ENCODE data around the gene LRRC70. TPM values are rescaled to one million over a fixed set of nuclear protein-coding genes. Genes with fewer than 3 reads are reported as not detected.

Gene LRRC70
- total RNA-seq, 1 experiment from 2014 or later, result 0.51 TPM

DNA sequence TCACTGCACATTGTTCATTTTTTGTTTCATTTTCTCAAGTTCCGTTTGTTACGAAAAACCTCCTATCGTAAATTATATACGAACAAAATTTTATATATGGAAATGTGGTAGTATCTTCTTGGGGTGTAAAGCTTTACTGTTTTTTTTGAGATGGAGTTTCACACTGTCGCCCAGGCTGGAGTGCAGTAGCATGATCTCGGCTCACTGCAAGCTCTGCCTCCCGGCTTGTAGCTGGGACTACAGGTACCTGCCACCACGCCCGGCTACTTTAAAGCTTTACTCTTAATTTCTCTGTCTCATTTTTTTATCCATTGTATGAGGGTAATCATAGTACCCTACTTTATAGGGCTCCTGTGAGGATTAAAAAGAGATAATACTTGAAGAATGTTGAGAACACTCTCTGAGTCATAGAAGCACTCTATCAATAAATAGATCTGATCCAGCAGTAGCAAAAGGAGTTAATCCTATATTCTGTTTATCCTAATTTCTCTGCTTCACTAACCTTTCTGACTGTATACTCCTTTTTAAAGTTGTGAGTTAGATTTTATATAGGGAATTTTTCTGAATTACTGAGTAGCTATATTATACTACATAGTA, 5.6 kb upstream of the LRRC70 start:
- in situ Hi-C loops (cut with HindIII; ENCODE audit: low sequenced_read_pairs), result no loop called here
- DNase-seq (ENCODE audit: low spot score), result no peak

DNA sequence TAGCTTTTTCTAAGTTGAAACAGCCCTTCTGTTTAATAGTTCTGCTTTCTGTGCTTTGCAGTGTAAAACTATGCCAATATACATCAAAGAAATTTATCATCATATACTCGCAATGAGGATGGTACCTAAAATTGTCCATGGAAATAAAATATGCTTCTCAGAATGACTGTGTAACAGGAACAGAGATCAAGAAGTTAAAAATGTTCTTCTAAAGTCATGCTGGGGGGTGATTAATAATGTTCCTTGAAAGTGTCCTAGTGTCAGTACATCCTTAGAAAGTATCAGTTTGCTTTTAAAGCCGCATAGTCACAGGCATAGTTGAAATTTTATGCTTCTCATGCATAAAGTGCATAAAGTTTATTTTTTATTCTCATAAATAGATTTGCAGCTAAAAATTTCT, 4.0 kb upstream of the LRRC70 start:
- DNase-seq (ENCODE audit: low spot score), result no peak
- in situ Hi-C loops (cut with HindIII; ENCODE audit: low sequenced_read_pairs), result no loop called here

DNA sequence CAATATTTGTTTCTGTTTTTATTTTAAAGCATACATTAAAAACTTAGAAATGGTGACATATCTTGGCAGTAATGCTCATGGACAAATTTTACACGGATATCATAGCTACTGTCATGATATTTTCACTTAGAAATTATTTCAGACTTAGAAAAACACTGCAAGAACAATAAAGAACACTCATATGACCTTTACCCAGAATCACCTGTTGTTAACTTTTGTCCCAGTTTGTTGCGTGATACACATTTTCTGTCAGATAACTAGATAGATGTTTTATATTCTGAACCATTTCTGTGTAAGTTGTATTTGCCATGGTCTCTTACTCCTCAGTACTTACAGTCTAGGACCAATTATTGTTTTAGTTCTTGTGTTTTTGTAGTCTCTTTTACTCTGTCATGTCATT, 3.6 kb upstream of the LRRC70 start:
- in situ Hi-C loops (cut with HindIII; ENCODE audit: low sequenced_read_pairs), result no loop called here
- no peak for DNase-seq (ENCODE audit: low spot score)

DNA sequence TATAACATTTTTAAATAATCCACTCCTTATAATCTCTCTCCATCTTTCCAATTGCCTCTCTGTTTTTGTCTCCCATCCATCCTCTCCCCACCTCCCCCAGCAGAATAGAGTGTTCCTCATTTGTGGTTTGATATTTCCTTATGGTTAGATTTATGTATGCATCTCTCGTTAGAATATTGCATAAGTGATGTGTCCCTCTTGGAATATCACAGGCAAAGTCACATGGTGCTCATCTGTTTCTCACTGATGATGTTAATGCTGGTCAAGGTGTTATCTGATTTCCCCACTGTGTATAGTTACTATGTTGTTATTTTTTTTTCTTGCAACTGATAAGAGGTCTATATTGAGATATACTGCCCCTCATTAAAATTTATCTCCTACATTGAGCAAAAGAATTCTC, 3.1 kb upstream of the LRRC70 start:
- no peak for DNase-seq (ENCODE audit: low spot score)
- in situ Hi-C loops (cut with HindIII; ENCODE audit: low sequenced_read_pairs), result no loop called here

DNA sequence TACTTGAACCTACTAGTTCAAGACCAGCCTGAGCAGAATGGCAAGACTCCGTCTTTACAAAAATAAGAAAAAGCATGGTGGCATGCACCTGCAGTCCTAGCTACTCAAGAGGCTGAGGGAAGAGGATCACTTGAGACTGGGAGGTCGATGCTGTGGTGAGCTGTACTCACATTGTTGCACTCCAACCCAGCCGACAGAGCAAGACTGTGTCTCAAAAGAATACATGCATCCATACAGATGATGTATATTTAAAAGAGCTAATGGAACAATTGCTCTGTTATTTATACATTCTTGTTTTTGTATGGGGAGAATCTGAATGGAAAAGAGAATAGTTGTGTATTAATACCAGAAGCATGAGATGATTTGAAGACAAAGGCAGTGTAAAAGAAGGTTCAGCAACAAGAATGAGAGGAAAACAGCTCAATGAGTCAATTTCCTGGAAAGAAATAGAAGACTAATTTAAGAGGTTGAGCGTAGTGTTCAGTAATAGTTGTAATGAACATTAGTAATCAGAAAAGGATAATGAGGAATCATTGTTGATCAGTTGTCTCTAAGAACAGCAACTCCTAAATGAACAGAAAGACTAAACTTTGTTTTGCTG, 1.9 kb upstream of the LRRC70 start:
- in situ Hi-C loops (cut with HindIII; ENCODE audit: low sequenced_read_pairs), result no loop called here
- no peak for DNase-seq (ENCODE audit: low spot score)

DNA sequence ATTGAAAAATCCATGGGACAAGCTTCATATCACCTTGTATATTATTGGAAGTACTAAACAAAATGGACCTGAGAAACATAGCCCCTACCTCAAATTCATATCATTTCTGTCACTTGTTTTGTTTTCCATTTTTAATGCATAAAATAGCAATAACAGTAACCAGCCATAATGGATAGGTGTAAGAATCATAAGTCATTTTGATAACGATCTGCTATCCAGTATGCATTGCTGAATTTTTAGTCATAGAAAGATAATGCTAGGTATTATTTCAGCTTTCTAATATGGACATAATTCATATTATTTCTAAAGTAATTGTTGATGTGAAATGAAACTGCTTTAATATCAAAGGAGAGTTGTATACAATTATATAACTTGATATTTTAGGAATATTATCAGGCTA, 1.1 kb upstream of the LRRC70 start:
- in situ Hi-C loops (cut with HindIII; ENCODE audit: low sequenced_read_pairs), result no loop called here
- DNase-seq (ENCODE audit: low spot score), result no peak

DNA sequence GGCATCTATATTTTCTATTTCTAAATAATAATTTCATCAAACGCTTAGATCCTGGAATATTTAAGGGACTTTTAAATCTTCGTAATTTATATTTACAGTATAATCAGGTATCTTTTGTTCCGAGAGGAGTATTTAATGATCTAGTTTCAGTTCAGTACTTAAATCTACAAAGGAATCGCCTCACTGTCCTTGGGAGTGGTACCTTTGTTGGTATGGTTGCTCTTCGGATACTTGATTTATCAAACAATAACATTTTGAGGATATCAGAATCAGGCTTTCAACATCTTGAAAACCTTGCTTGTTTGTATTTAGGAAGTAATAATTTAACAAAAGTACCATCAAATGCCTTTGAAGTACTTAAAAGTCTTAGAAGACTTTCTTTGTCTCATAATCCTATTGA, 1.1 kb downstream of the LRRC70 start:
- in situ Hi-C loops (cut with HindIII; ENCODE audit: low sequenced_read_pairs), result no loop called here
- no peak for DNase-seq (ENCODE audit: low spot score)

DNA sequence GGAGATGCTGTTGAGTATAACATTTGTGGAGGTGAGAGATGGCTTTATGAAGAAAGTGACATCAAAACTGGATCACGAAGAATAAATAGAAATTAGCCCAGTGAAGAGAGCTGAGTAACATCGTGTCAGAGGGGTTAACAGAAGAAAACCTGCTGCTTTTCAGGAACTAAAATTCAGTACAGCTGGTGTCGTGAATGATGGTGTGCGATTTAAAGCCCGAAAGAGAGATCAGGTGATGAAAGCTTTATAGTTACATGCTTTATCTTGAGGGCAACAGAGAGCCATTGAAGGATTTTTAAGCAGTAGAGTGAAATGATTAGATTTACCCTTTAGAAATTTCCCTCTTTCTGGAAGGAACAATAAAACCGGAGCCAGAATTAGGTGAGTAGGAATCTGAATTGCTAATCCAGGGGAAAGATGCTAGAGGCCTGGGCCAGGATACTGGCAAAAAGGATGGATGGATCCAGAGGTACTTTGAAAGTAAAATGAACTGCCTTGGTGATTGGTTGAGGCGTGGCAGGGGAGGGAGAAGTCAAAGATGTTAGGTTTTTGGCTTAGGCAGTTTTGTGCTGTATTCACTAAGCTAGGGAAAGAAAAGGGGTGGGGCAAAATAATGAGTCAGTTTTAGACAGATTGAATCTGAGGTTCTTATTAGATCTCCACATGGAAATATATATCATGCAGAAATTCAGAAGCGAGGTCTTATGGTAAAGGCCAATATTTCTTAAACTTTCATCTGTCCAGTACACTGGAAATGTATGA, 3.4 kb downstream of the LRRC70 start:
- DNase-seq (ENCODE audit: low spot score), result no peak
- in situ Hi-C loops (cut with HindIII; ENCODE audit: low sequenced_read_pairs), result no loop called here

DNA sequence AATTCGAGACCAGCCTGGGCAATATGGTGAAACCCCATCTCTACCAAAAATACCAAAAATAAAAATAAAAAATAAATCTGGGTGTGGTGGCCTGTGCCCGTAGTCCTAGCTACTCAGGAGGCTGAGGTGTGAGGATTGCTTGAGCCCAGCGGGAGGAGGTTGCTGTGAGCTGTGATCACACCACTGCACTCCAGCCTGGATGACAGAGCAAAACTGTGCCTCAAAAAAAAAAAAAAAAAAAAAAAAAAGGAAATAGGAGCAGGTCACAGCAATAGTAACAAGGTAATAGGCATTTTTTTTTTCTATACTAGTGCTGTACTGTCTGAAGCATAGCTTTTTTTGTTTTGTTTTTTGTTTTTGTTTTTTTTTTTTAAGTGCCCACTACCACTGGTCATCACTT, 5.8 kb downstream of the LRRC70 start:
- in situ Hi-C loops (cut with HindIII; ENCODE audit: low sequenced_read_pairs), result no loop called here

DNA sequence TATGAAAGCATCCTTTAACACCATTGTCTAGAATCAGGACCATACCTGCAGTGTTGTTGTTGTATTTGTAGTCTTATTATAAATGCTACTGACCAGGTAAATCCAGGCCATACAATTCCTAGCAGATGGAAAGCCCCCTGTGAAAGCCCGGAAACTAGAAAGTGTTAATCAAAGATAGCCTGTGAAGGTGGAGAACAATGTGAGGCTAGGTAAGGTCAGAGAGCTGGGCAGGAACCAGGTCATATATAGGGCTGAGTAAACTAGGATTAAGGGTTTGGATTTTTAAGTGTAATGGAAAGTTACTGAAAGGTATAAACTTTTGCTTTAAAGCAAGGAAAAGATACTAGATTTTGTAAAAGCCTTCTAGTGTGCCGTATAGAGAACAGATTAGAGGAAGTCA, 6.7 kb downstream of the LRRC70 start:
- in situ Hi-C loops (cut with HindIII; ENCODE audit: low sequenced_read_pairs), result no loop called here

More for the DNA sequence above, 5.8 kb downstream of the LRRC70 start:
- no peak for DNase-seq (ENCODE audit: low spot score)

DNA sequence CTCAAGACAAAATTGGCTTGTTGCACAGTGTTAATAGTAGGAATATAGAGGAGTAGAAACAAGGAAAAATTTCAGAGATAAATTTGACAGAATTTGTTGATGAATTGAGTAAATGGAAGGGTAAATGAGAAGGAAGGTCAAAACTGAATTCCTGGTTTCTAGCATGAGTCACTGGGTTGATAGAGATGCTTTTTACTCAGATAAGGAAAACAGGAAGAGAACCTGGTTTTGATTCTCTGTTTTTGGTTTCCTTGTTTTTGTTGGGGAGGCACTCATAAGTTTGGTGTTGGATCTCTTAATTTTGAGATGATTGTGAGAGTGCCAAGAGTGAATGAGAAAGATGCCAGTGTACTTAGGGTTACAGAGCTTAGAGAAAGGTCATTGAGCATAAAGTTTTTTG, 7.1 kb downstream of the LRRC70 start:
- no peak for DNase-seq (ENCODE audit: low spot score)
- in situ Hi-C loops (cut with HindIII; ENCODE audit: low sequenced_read_pairs), result no loop called here

More for the DNA sequence above, 6.7 kb downstream of the LRRC70 start:
- DNase-seq (ENCODE audit: low spot score), result no peak

DNA sequence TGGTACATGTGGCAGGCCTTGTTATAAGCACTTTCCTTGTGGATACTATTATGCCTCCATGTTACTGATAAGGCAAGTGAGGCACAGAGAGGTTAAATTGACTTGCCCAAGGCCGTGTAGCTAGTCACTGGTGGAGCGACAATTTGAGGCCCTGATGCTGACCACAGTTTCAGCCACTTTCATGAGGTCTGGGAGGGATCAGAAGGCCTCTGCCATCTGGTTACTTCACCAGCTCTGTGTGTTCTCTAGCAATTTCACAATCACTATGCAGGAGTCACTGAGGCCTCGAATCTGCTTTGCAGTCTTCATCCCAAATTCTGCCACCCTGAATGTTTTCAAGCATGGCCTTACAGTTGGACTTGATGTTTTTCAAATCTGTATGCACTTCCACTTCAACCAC, 9.1 kb downstream of the LRRC70 start:
- in situ Hi-C loops (cut with HindIII; ENCODE audit: low sequenced_read_pairs), result no loop called here
- DNase-seq (ENCODE audit: low spot score), result no peak

DNA sequence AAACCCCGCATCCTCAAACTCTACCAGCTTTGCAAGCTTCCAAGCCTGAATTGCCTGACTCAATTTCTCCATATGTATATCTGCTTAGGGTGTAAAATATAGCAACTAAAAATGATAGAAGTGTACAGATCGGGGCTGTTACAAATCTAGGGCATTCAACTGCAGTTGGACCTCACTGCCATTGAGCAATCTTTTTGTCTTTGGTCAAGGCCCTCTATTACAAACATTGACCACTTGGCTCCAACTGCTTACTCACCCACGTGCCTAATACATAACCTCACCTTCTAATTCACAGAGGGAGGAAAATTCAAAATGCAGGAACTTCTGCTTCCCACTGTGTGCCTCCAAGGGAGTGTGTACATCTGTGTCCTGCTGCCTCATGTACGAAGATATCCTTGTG, 10.0 kb downstream of the LRRC70 start:
- no peak for DNase-seq (ENCODE audit: low spot score)
- in situ Hi-C loops (cut with HindIII; ENCODE audit: low sequenced_read_pairs), result no loop called here

DNA sequence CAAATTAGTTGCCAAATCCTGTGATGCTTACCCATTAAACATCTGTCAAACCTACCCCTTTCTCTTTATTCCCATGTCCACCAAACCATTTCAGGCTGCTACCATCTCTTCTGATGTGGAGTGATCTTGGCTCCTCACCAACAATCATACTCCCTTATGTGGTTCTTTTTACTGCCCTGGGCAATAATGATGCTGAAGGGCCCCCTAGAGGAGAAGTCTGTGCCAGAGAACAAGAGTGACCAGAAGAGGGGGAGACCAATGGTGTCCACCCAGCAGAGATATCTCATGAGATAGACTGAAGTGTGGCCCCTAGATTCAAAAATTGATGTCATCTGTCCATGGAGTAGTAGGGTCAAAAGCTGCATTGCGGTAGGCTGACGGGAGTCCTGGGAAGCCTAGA, 10.9 kb downstream of the LRRC70 start:
- in situ Hi-C loops (cut with HindIII; ENCODE audit: low sequenced_read_pairs), result no loop called here
- no peak for DNase-seq (ENCODE audit: low spot score)

DNA sequence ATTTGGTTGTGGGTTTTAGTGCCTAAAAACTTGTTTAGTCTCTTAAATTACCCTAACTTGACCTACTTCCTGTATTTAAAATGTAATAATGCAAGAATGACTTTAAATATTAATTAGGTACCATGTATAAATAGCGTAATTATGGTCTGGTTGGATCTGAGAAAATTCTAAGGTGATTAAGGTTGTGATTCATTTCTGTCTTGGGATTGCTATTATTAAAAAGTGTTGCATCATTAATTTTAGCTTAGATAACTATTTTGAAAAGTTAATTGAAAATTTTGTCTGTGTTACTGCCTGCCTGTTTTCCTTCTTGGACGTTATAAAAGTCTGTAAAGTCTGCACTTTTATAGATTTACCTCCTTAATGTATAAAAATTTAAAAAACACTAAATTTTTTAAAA, 11.8 kb downstream of the LRRC70 start:
- in situ Hi-C loops (cut with HindIII; ENCODE audit: low sequenced_read_pairs), result no loop called here

DNA sequence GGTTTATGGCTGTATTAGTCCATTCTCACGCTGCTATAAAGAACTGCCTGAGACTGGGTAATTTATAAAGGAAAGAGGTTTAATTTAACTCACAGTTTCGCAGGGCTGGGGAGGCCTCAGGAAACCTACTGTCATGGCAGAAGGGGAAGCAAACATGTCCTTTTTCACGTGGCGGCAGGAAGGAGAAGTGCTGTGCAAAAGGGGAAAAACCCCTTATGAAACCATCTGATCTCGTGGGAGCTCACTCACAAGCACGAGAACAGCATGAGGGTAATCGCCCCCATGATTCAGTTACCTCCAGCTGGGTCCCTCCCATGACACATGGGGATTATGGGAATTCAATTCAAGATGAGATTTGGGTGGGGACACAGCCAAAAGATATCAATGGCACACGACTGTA, 13.9 kb downstream of the LRRC70 start:
- in situ Hi-C loops (cut with HindIII; ENCODE audit: low sequenced_read_pairs), result no loop called here
- no peak for DNase-seq (ENCODE audit: low spot score)

More for the DNA sequence above, 11.8 kb downstream of the LRRC70 start:
- no peak for DNase-seq (ENCODE audit: low spot score)

DNA sequence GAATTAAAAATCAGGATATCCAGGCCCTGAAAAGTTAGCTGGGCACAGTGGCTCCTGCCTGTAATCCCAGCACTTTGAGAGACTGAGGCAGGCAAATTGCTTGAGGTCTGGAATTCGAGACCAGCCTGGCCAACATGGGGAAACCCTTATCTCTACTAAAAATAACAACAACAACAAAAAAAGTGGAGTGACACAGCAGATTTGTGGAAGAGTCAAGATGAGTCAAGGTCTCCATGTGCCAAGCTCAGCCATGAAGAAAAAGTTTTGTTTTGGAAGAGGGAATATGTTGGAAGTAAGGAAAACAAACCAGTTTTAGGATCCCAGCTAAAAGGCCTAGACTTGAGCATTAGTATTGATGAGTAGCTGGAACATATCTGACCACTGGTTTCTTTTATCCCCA, 14.7 kb downstream of the LRRC70 start:
- no peak for DNase-seq (ENCODE audit: low spot score)
- in situ Hi-C loops (cut with HindIII; ENCODE audit: low sequenced_read_pairs), result no loop called here

DNA sequence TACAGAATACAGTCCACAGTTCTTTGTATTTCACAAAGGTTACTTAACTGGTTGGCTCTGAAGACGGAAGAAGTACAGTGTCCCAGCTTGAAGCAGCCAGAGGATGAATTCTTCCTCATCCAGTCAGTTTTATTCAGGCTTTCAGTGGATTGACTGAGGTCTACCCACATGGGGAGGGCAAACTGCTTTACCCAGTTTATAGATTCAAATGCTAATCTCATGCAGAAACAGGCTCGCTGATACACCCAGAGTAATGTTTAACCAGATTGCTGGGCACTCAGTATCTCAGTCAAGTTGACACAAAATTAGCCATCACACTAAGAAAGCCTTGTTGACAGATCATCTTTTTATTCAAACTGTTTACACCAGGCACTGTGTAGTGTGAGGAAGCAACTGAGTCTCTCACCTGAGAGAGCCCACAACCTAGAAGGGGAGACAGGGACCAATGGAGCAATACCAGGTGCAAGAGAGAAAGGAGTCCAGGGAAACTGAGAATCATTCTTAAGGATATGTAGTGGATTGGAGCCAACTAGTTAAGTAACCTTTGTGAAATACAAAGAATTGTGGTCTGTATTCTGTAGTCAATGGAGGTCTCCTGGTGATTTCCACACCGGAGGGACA, 15.9 kb downstream of the LRRC70 start:
- DNase-seq (ENCODE audit: low spot score), result no peak
- in situ Hi-C loops (cut with HindIII; ENCODE audit: low sequenced_read_pairs), result no loop called here

DNA sequence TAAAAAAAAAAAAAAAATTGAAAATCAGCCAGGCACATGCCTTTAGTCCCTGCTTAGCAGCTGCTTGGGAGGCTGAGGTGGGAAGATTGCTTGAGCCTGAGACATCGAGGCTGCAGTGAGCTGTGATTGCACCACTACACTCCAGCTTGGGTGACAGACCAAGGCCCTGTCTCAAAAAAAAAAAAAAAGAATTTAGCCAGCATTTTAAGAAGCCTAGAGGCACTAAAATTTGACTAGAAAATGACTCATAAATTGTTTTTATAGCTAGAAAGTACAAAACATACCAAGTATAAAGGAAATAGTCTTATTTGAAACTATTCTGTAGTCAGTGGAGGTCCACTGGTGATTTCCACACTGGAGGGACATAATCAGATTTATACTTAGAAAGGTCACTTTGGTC, 17.5 kb downstream of the LRRC70 start:
- no peak for DNase-seq (ENCODE audit: low spot score)
- in situ Hi-C loops (cut with HindIII; ENCODE audit: low sequenced_read_pairs), result no loop called here

DNA sequence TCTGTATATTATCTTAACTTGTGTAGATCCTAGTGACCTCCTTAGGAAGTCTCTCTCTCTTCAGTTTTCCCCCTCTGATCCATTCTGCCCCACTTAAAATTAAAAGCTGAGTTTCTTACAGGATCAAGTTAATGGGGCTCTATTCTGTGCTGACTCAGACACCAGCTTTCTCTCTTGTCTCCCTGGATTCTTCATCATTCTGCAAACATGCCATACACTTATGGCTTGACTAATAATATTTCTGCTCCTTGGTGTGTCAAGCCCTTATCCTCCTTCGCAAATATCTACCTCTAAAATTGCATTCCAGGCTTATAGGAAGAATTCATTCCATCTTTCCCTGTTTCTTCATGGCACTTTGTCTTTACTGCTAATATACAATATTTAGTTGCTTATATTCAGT, 18.1 kb downstream of the LRRC70 start:
- in situ Hi-C loops (cut with HindIII; ENCODE audit: low sequenced_read_pairs), result no loop called here

More for the DNA sequence above, 18.1 kb downstream of the LRRC70 start:
- no peak for DNase-seq (ENCODE audit: low spot score)
